PC-3 (cell line): Measurements from ENCODE around the gene ACER3. TPM values are rescaled to one million over a fixed set of nuclear protein-coding genes. Genes with fewer than 3 reads are reported as not detected.
"Not testable (repeated sequence)": the region's sequence is repeated elsewhere in the genome, so short reads cannot be mapped to it uniquely, and the experiment has no call there.

Source experiments
- ATAC-seq: fragments of 200-7000 bp; cut with Tn5 transposase; 2 replicates; pipeline ENCODE4 v1.9.1; 2020; ENCODE audit warnings: mild to moderate bottlenecking, moderate library complexity
- BruUV-seq: library from RNA; stranded (reverse); fragments of 400-500 nt; replicated peaks from 2 replicates; lab custom pipeline; 2021; lab: Mats Ljungman, UMichigan
- CTCF ChIA-PET: fragments of 300-600 bp; sonication (Branson Sonifier 250); formaldehyde crosslinking; loops from one replicate; lab custom pipeline; 2022; ENCODE audit warnings: antibody characterized with exemption; lab: Charles Lee
- POLR2A ChIA-PET: fragments of 300-600 bp; sonication (Branson Sonifier 250); formaldehyde crosslinking; loops from one replicate; lab custom pipeline; 2022; ENCODE audit warnings: antibody characterized with exemption; ENCODE audit not compliant: unreplicated experiment; lab: Charles Lee
- DNase-seq: peaks from one replicate; pipeline ENCODE4 v3.0.0-alpha.2; 2015
- H2AFZ ChIP-seq: fragments of 300-600 bp; sonication (generic); 2 replicates; pipeline ENCODE4 v1.6.0; 2016; ENCODE audit warnings: antibody characterized with exemption, low read length
- H3F3A ChIP-seq: fragments of 300-600 bp; sonication (generic); one replicate; pipeline ENCODE4 v1.6.0; 2017; ENCODE audit warnings: antibody characterized with exemption, low read length, control low read depth, mild to moderate bottlenecking; ENCODE audit not compliant: unreplicated experiment
- H3K27ac ChIP-seq: fragments of 300-600 bp; sonication (generic); 2 replicates; pipeline ENCODE4 v1.5.1; 2016; ENCODE audit warnings: mild to moderate bottlenecking, low read length
- H3K27me3 ChIP-seq: fragments of 300-600 bp; sonication (generic); 2 replicates; pipeline ENCODE4 v1.6.1; 2016; ENCODE audit warnings: low read length, mixed read lengths
- H3K36me3 ChIP-seq: fragments of 300-600 bp; sonication (generic); 2 replicates; pipeline ENCODE4 v1.6.1; 2016; ENCODE audit warnings: low read depth, mixed run types, low read length, mixed read lengths
- H3K4me1 ChIP-seq: fragments of 300-600 bp; sonication (generic); 2 replicates; pipeline ENCODE4 v1.5.1; 2016; ENCODE audit warnings: low read length; ENCODE audit not compliant: insufficient read depth
- H3K4me2 ChIP-seq: fragments of 300-600 bp; sonication (generic); 2 replicates; pipeline ENCODE4 v1.6.0; 2016; ENCODE audit warnings: low read length
- H3K4me3 ChIP-seq: fragments of 300-600 bp; sonication (generic); 2 replicates; pipeline ENCODE4 v1.5.1; 2016; ENCODE audit warnings: mild to moderate bottlenecking, low read length, mixed read lengths
- H3K79me2 ChIP-seq: fragments of 300-600 bp; sonication (generic); 2 replicates; pipeline ENCODE4 v1.6.1; 2017; ENCODE audit warnings: low read length, mixed read lengths
- H3K9ac ChIP-seq: fragments of 300-600 bp; sonication (generic); 2 replicates; pipeline ENCODE4 v1.6.0; 2016; ENCODE audit warnings: mild to moderate bottlenecking, low read length
- H3K9me2 ChIP-seq: fragments of 300-600 bp; sonication (generic); replicated peaks from 2 replicates; pipeline ENCODE4 v1.6.1; 2016; ENCODE audit warnings: mixed run types, low read length, mixed read lengths
- H3K9me3 ChIP-seq: fragments of 300-600 bp; sonication (generic); 2 replicates; pipeline ENCODE4 v1.6.1; 2016; ENCODE audit warnings: low read length, mixed read lengths
- H4K20me1 ChIP-seq: fragments of 300-600 bp; sonication (generic); 2 replicates; pipeline ENCODE4 v1.6.1; 2016; ENCODE audit warnings: low read length, mixed read lengths
- EZH2 ChIP-seq: fragments of 300-600 bp; sonication (generic); IDR thresholded peaks from one replicate; pipeline ENCODE4 v1.6.1; 2017; ENCODE audit warnings: antibody characterized with exemption, mild to moderate bottlenecking, low read length; ENCODE audit not compliant: unreplicated experiment
- EZH2phosphoT487 ChIP-seq: fragments of 300-600 bp; sonication (generic); IDR thresholded peaks from 2 replicates; pipeline ENCODE4 v1.6.1; 2018; ENCODE audit warnings: mild to moderate bottlenecking, antibody characterized with exemption, low read length, borderline replicate concordance
- intact Hi-C: fragments of 100-400 bp; cut with micrococcal nuclease; formaldehyde crosslinking; loops from 2 replicates; pipeline ENCODE4 v1.9.0; 2023
- total RNA-seq: library from RNA; depleted of rRNA; stranded (reverse); fragments of >200 nt; gene quantifications from 2 replicates; pipeline ENCODE4 v1.2.3, GENCODE V29; 2014
- TF ChIP-seq, protein P1 (sequence below): fragments of 300-600 bp; sonication (generic); conservative IDR thresholded peaks from 2 replicates; pipeline ENCODE4 v1.5.1; 2017; ENCODE audit warnings: antibody characterized with exemption, low read depth, mild to moderate bottlenecking, low read length

Gene ACER3
- total RNA-seq, 1 experiment from 2014 or later = 17.3 TPM

DNA sequence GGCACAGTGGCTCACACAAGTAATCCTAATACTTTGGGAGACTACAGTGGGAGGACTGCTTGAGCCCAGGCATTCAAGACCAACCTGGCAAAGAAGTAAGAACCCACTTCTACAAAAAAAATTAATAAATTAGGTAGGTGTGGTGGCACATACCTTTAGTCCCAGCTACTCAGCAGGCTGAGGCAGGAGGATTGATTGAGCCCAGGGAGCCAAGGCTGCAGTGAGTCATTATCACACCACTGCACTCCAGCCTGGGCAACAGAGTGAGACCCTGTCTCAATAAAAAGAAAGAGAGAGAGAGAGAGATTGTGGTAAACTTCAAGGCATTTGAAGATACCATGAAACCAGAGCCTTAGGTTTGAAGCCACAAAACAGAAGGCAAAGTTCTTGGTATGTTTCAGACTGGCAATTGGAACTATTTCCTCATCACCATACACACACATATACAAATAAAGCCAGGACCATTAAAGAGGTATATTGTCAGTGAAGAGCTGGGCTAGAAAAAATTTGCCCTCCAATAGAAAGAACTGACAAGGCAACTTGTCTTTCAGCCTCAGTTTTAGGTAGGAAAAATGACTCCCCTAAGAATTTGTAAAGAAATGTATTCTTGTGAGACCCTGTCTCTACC is 148.9 kb downstream of the ACER3 start:
- POLR2A ChIA-PET = no interaction called here
- Histone ChIP-seq H2AFZ (no peak overlapping the region), H3K36me3 (no peaks in the 10 kb centered on the region), H4K20me1 (no peaks in the 10 kb centered on the region), H3F3A (no peaks in the 10 kb centered on the region), H3K27me3 (no peaks in the 10 kb centered on the region), H3K4me2 (no peak overlapping the region), H3K9me3 (no peaks in the 10 kb centered on the region), H3K4me3 (no peak overlapping the region), H3K9ac (no peak overlapping the region), H3K27ac (no peak overlapping the region), H3K9me2 (no peaks in the 10 kb centered on the region), H3K4me1 (peaks cover 7% of the 10 kb centered on the region), H3K79me2 (no peaks in the 10 kb centered on the region)
- intact Hi-C loops = no loop called here
- TF ChIP-seq EZH2 = no peak
- no peak for TF ChIP-seq EZH2phosphoT487
- TF ChIP-seq, protein P1, sequence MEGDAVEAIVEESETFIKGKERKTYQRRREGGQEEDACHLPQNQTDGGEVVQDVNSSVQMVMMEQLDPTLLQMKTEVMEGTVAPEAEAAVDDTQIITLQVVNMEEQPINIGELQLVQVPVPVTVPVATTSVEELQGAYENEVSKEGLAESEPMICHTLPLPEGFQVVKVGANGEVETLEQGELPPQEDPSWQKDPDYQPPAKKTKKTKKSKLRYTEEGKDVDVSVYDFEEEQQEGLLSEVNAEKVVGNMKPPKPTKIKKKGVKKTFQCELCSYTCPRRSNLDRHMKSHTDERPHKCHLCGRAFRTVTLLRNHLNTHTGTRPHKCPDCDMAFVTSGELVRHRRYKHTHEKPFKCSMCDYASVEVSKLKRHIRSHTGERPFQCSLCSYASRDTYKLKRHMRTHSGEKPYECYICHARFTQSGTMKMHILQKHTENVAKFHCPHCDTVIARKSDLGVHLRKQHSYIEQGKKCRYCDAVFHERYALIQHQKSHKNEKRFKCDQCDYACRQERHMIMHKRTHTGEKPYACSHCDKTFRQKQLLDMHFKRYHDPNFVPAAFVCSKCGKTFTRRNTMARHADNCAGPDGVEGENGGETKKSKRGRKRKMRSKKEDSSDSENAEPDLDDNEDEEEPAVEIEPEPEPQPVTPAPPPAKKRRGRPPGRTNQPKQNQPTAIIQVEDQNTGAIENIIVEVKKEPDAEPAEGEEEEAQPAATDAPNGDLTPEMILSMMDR = no peak
- CTCF ChIA-PET = no interaction called here
- no TSS peak for BruUV-seq
- ATAC-seq = no peak
- no peak for DNase-seq

DNA sequence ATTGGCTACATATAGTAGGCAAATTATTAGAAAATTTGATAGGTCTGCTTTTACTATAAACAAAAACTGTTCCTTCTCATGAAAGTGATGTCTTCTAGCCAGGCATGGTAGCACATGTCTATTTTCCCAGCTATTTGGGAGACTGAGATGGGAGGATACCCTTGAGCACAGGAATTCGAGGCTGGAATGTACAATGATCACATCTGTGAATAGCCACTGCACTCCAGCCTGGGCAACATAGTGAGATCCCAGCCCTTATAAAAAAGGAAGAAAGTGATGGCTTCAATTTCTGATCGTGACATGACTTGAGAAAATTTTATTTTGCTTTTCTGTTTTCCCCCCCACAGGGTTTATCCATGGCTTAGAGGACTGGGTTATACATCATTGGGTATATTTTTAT is 154.0 kb downstream of the ACER3 start:
- BruUV-seq = no TSS peak
- Histone ChIP-seq H3K79me2 (no peaks in the 10 kb centered on the region), H3K9ac (no peak overlapping the region), H2AFZ (no peak overlapping the region), H3K4me3 (no peak overlapping the region), H3K9me2 (no peaks in the 10 kb centered on the region), H3F3A (no peaks in the 10 kb centered on the region), H3K4me1 (peaks cover 12% of the 10 kb centered on the region), H3K27ac (no peak overlapping the region), H3K9me3 (no peaks in the 10 kb centered on the region), H3K4me2 (no peak overlapping the region), H4K20me1 (no peaks in the 10 kb centered on the region), H3K27me3 (no peaks in the 10 kb centered on the region), H3K36me3 (0 out of 2 replicates have a peak, but pooled peaks cover 5% of the 10 kb centered on the region)
- intact Hi-C loops = no loop called here
- ATAC-seq (no peak), DNase-seq (no peak)
- CTCF ChIA-PET = no interaction called here
- POLR2A ChIA-PET = no interaction called here
- no peak for TF ChIP-seq EZH2
- no peak for TF ChIP-seq EZH2phosphoT487
- TF ChIP-seq, protein P1 = no peak

DNA sequence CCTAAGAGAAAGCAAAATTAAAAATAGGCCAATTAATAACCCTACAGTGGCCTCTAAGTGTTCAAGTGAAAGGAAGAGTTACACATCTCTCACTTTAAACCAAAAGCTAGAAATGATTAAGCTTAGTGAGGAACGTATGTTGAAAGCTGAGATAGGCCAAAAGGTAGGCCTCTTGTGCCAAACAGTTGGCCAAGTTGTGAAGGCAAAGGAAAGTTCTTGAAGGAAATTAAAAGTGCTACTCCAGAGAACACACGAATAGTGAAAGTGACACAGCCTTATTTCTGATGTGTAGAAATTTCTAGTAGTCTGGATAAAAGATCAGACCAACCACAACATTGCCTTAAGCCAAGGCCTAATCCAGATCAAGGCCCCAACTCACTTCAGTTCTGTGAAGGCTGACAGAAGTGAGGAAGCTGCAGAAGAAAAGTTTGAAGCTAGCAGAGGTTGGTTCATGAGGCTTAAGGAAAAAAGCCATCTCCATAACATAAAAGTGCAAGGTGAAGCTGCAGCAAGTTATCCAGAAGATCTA is 157.7 kb downstream of the ACER3 start:
- BruUV-seq, POLR2A ChIA-PET, H3K9ac ChIP-seq, H3K9me2 ChIP-seq, H3F3A ChIP-seq, H3K79me2 ChIP-seq, CTCF ChIA-PET, H3K4me3 ChIP-seq, H3K9me3 ChIP-seq, H4K20me1 ChIP-seq, intact Hi-C loops, H3K36me3 ChIP-seq, H3K27me3 ChIP-seq, H2AFZ ChIP-seq, H3K4me2 ChIP-seq, H3K27ac ChIP-seq, ATAC-seq, DNase-seq: not testable (repeated sequence)
- peaks cover 35% of the 10 kb centered on the region for H3K4me1 ChIP-seq
